ENCODE measurements around the gene SLC30A1. TPM values are rescaled to one million over a fixed set of nuclear protein-coding genes. Genes with fewer than 3 reads are reported as not detected.

Gene SLC30A1
- total and polyA plus RNA-seq, 10 of the 15 experiments (the other 5 are each of a cell fraction or from before 2014, with no cell fraction given) = 3.5 to 14.1 (median 8.8) TPM

GRCh38 chr1:211527888-211528287, 51.1 kb downstream of the SLC30A1 start (continued):
- no peak for TF ChIP-seq ZNF687 (IDR thresholded peaks at IDR 0.05)

- SMC1A ChIA-PET (ENCODE audit: uncharacterized antibody, unreplicated experiment) = interaction anchor here (0.6 kb wide), 1 partner anchor 1157 kb away, joined by 3 read pairs; no protein-coding TSS in a partner anchor
- POLR2A ChIA-PET = no interaction called here
- Histone ChIP-seq H3K36me3 (ENCODE audit: control insufficient read depth in 2 of 2, insufficient read depth in 2 of 2, low read length in 1 of 2) (no peaks in the 10 kb centered on the region), H4K20me1 (ENCODE audit: control insufficient read depth, insufficient read depth) (no peaks in the 10 kb centered on the region), H2AFZ (ENCODE audit: control insufficient read depth, low read depth, low read length) (peak overlapping the region; percentile 6), H3K4me1 (ENCODE audit: control insufficient read depth, insufficient read depth, low read length) (peaks cover 35% of the 10 kb centered on the region), H3K4me2 (ENCODE audit: control insufficient read depth, insufficient read depth) (peak overlapping the region; percentile 67; the same call in 1 of the 2 replicates), H3K79me2 (ENCODE audit: control insufficient read depth, insufficient read depth, low read length) (no peaks in the 10 kb centered on the region), H3K27ac (ENCODE audit: control insufficient read depth, insufficient read depth) (peak overlapping the region; percentile 14; the same call in 1 of the 2 replicates), H3K9me3 (replicated peaks; ENCODE audit: control insufficient read depth, insufficient read depth, low read length) (no peaks in the 10 kb centered on the region), H3K9ac (ENCODE audit: control insufficient read depth, insufficient read depth, low read length) (no peak overlapping the region), H3K27me3 (replicated peaks in 1 of 2; ENCODE audit: control insufficient read depth in 2 of 2, insufficient read depth in 2 of 2, low read length in 1 of 2) (no peaks in the 10 kb centered on the region), H3K4me3 (no peak overlapping the region)
- peak; percentile 54; the same call in 1 of the 2 replicates for TF ChIP-seq PKNOX1 (IDR thresholded peaks at IDR 0.05)
- no peak for TF ChIP-seq EED (IDR thresholded peaks at IDR 0.05; ENCODE audit: low read depth)
- TF ChIP-seq ETV6 (conservative IDR thresholded peaks at IDR 0.05 in 1 of 2, IDR thresholded peaks at IDR 0.05 in 1 of 2; ENCODE audit: borderline replicate concordance in 1 of 2, low read depth in 1 of 2) = no peak
- TF ChIP-seq MEF2A (IDR thresholded peaks at IDR 0.05; ENCODE audit: insufficient read depth, low read depth, low read length) = peak; percentile 37; the same call in 1 of the 2 replicates
- no peak for TF ChIP-seq SRF (IDR thresholded peaks at IDR 0.05; ENCODE audit: low read depth in 2 of 2, low read length in 2 of 2)
- peak; percentile 78 for TF ChIP-seq TCF7 (IDR thresholded peaks at IDR 0.05; ENCODE audit: borderline replicate concordance)
- no peak for TF ChIP-seq NFYB (IDR thresholded peaks at IDR 0.05; ENCODE audit: insufficient read depth, low read depth, low read length)
- TF ChIP-seq MAX (IDR thresholded peaks at IDR 0.05; ENCODE audit: low read depth, low read length) = no peak
- TF ChIP-seq EZH2 (IDR thresholded peaks at IDR 0.05; ENCODE audit: borderline replicate concordance, control insufficient read depth, low read depth, low read length) = no peak
- peak; percentile 93; the same call in 2 of the 3 replicates for TF ChIP-seq POU2F2 (IDR thresholded peaks at IDR 0.05; ENCODE audit: borderline replicate concordance, low read depth, low read length)
- no peak for TF ChIP-seq FOS (IDR thresholded peaks at IDR 0.05; ENCODE audit: borderline replicate concordance, extremely low read depth, insufficient read length)
- TF ChIP-seq BCLAF1 (IDR thresholded peaks at IDR 0.05) = no peak
- WGBS (ENCODE audit: insufficient coverage, insufficient replicate concordance, low lambda C conversion rate, missing lambda C conversion rate) = 30% methylated on average over 3 of the region's 3 CpGs
- in situ Hi-C loops (cut with MboI) = no loop called here
- ATAC-seq (peak; percentile 94), FAIRE-seq (no peak), DNase-seq (ENCODE audit: low read depth, low spot score) (no peak)
- intact Hi-C loops (cut with micrococcal nuclease; ENCODE audit: unreplicated experiment) = no loop called here
- RAD21 ChIA-PET (ENCODE audit: unreplicated experiment) = interaction anchor here (0.9 to 1.4 kb wide), 3 partner anchors 13 to 98 kb away, joined by 3 read pairs; no protein-coding TSS in a partner anchor
- CTCF ChIA-PET = interaction anchor here (0.7 to 2.5 kb wide), 3 partner anchors 10 to 131 kb away, joined by 3 to 7 read pairs (median 6); no protein-coding TSS in a partner anchor
- no TSS peak for BruUV-seq (replicated peaks)
Observed at GRCh38 chr1:211527006-211527405, 52.0 kb downstream of the SLC30A1 start.
